HepG2 (cell line): ENCODE data around the gene BLVRB. TPM values are rescaled to one million over a fixed set of nuclear protein-coding genes. Genes with fewer than 3 reads are reported as not detected.

Source experiments
- BHLHE40 ChIP-seq: IDR thresholded peaks from 2 replicates; pipeline ENCODE4 v1.6.1; 2011; ENCODE audit warnings: low read length, improper control_type of control experiment
- HDAC6 ChIP-seq: fragments of 200-600 bp; sonication (generic); IDR thresholded peaks from 2 replicates; pipeline ENCODE4 v1.7.0; 2017; ENCODE audit warnings: mild to moderate bottlenecking, antibody characterized with exemption, low read length, low read depth
- IKZF4 ChIP-seq: sonication (generic); formaldehyde crosslinking; IDR thresholded peaks from 2 replicates; pipeline ENCODE4 v1.5.1; 2020; ENCODE audit warnings: borderline replicate concordance, mild to moderate bottlenecking, low read depth, missing genetic modification reagents; ENCODE audit errors: not compliant biosample characterization
- KLF13 ChIP-seq: sonication (generic); formaldehyde crosslinking; IDR thresholded peaks from 2 replicates; pipeline ENCODE4 v1.4.0; 2020; ENCODE audit warnings: mild to moderate bottlenecking, missing genetic modification reagents
- KLF6 ChIP-seq: IDR thresholded peaks from 2 replicates; pipeline ENCODE4 v1.8.0; 2016; ENCODE audit warnings: missing biosample characterization, missing genetic modification reagents
- LCORL ChIP-seq, 2 experiments: fragments of 450-650 bp in 1 of 2; sonication (generic) in 1 of 2; formaldehyde crosslinking in 1 of 2; IDR thresholded peaks; 2 replicates each; pipeline versions ENCODE4 v1.5.0 to v1.6.1; 2017 to 2020; ENCODE audit warnings: antibody characterized with exemption in 1 of 2, missing genetic modification reagents in 1 of 2
- MXD4 ChIP-seq: IDR thresholded peaks from 2 replicates; pipeline ENCODE4 v1.6.1; 2016; ENCODE audit warnings: mild to moderate bottlenecking, missing biosample characterization, missing genetic modification reagents
- PHF5A ChIP-seq: IDR thresholded peaks from one replicate; pipeline ENCODE4 v1.6.1; 2018; ENCODE audit warnings: low read depth, missing genetic modification reagents; ENCODE audit not compliant: unreplicated experiment
- POLR2AphosphoS2 ChIP-seq: IDR thresholded peaks from 2 replicates; pipeline ENCODE4 v1.6.1; 2011; ENCODE audit warnings: low read depth, low read length, improper control_type of control experiment
- RBM22 ChIP-seq: fragments of 200-400 bp; formaldehyde crosslinking; optimal IDR thresholded peaks from 2 replicates; pipeline ENCODE3; 2017; ENCODE audit warnings: mild to moderate bottlenecking, low read length, moderate library complexity
- TAF1 ChIP-seq: sonication (generic); formaldehyde crosslinking; IDR thresholded peaks from 2 replicates; pipeline ENCODE4 v1.4.0; 2020; ENCODE audit warnings: missing genetic modification reagents
- ZNF333 ChIP-seq: sonication (generic); formaldehyde crosslinking; IDR thresholded peaks from 2 replicates; pipeline ENCODE4 v1.4.0; 2020; ENCODE audit warnings: mild to moderate bottlenecking, missing genetic modification reagents, borderline replicate concordance
- ZNF577 ChIP-seq: sonication (generic); formaldehyde crosslinking; IDR thresholded peaks from 2 replicates; pipeline ENCODE4 v1.4.0; 2020; ENCODE audit warnings: mild to moderate bottlenecking, low read depth, missing genetic modification reagents, borderline replicate concordance
- ZNF598 ChIP-seq: sonication (generic); formaldehyde crosslinking; IDR thresholded peaks from 2 replicates; pipeline ENCODE4 v1.5.1; 2020; ENCODE audit warnings: mild to moderate bottlenecking, missing genetic modification reagents, borderline replicate concordance
- polyA plus RNA-seq, 8 experiments: library from polyadenylated mRNA; depleted of rRNA in 3 of 8; stranded (reverse) in 7 of 8; unstranded in 1 of 8; fragments of >200 nt; fragmentation: Illumina TruSeq in 4 of 8; extraction: Trizol in 4 of 8; gene quantifications; 2 replicates each; pipeline versions ENCODE4 v1.2.1 to v1.2.3, GENCODE V29; 2011 to 2016; ENCODE audit warnings: low read depth in 4 of 8, missing spikeins in 1 of 8, mixed read lengths in 1 of 8; ENCODE audit not compliant: insufficient read depth in 1 of 8
- total RNA-seq, 5 experiments: library from RNA; depleted of rRNA; stranded (reverse); fragments of >200 nt; fragmentation: Illumina TruSeq; extraction: Trizol; gene quantifications; 2 replicates each; pipeline ENCODE4 v1.2.3, GENCODE V29; 2016; ENCODE audit warnings: low read depth in 1 of 5
- TF ChIP-seq, protein P1 (sequence below): sonication (generic); formaldehyde crosslinking; IDR thresholded peaks from 2 replicates; pipeline ENCODE4 v1.5.0; 2020; ENCODE audit warnings: mild to moderate bottlenecking, missing genetic modification reagents
- TF ChIP-seq, protein P2 (sequence below): sonication (generic); formaldehyde crosslinking; IDR thresholded peaks from 2 replicates; pipeline ENCODE4 v1.4.0; 2020; ENCODE audit warnings: missing genetic modification reagents
- TF ChIP-seq, protein P3 (sequence below): IDR thresholded peaks from 2 replicates; pipeline ENCODE4 v1.6.1; 2016; ENCODE audit warnings: low read depth, borderline replicate concordance
- TF ChIP-seq, protein P4 (sequence below): sonication (generic); formaldehyde crosslinking; IDR thresholded peaks from 2 replicates; pipeline ENCODE4 v1.8.0; 2022; ENCODE audit warnings: missing genetic modification reagents, mild to moderate bottlenecking, borderline replicate concordance
- TF ChIP-seq, protein P5 (sequence below): sonication (generic); formaldehyde crosslinking; IDR thresholded peaks from 2 replicates; pipeline ENCODE4 v1.4.0; 2020; ENCODE audit warnings: missing genetic modification reagents, mild to moderate bottlenecking, borderline replicate concordance

The BLVRB gene
- total and polyA plus RNA-seq, 2 of the 13 experiments (the other 11 are each of a cell fraction or from before 2014, with no cell fraction given) = 25.9 to 51.4 TPM

DNA sequence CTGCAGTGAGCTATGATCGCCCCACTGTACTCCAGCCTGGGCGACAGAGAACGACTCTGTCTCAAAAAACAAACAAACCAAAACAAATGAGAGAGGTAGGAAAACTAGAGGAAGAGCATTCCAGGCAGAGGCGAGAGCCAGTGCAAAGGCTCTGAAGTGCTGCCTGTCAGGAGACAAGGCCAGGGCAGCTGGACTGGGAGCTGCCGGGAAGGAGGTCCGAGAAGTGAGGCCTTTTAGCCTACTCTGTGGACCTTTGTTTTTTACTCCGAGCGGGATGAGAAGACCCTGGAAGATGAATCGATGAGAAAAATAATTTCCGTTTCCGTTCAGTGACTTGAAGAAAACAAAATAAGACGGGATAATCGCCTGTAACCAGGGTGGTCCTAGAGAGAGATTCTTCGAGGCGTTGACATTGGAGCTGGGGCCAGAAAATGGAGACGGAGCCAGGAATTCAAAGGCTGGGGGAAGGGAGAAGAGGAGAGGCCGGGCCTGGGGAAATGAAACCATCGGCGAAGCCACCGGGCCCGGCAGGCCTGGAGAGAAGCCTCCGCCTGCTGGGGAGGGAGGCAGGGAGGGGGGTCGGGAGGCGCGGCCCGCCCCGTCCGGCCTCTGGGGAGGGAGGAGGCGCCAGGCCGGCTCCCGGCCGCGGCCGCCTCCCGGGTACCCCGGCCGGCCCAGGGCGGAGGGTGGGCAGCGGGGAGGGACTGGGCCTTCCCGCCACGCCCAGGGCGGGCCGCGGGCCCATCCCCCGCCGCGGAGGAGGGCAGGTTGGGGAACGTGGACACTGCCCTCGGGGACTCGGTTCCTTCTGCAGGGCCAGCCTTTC lies 31.9 kb downstream of the BLVRB start (continued):
- TF ChIP-seq, protein P1, sequence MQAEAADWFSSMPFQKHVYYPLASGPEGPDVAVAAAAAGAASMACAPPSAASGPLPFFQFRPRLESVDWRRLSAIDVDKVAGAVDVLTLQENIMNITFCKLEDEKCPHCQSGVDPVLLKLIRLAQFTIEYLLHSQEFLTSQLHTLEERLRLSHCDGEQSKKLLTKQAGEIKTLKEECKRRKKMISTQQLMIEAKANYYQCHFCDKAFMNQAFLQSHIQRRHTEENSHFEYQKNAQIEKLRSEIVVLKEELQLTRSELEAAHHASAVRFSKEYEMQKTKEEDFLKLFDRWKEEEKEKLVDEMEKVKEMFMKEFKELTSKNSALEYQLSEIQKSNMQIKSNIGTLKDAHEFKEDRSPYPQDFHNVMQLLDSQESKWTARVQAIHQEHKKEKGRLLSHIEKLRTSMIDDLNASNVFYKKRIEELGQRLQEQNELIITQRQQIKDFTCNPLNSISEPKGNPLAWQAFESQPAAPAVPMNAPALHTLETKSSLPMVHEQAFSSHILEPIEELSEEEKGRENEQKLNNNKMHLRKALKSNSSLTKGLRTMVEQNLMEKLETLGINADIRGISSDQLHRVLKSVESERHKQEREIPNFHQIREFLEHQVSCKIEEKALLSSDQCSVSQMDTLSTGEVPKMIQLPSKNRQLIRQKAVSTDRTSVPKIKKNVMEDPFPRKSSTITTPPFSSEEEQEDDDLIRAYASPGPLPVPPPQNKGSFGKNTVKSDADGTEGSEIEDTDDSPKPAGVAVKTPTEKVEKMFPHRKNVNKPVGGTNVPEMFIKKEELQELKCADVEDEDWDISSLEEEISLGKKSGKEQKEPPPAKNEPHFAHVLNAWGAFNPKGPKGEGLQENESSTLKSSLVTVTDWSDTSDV (CRISPR knock-in tag) = no peak
- no peak for TF ChIP-seq IKZF4 (CRISPR knock-in tag)
- no peak for TF ChIP-seq LCORL (IDR thresholded peaks at IDR 0.05)
- no peak for TF ChIP-seq LCORL (CRISPR knock-in tag; IDR thresholded peaks at IDR 0.05)
- TF ChIP-seq, protein P2, sequence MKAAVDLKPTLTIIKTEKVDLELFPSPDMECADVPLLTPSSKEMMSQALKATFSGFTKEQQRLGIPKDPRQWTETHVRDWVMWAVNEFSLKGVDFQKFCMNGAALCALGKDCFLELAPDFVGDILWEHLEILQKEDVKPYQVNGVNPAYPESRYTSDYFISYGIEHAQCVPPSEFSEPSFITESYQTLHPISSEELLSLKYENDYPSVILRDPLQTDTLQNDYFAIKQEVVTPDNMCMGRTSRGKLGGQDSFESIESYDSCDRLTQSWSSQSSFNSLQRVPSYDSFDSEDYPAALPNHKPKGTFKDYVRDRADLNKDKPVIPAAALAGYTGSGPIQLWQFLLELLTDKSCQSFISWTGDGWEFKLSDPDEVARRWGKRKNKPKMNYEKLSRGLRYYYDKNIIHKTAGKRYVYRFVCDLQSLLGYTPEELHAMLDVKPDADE = no peak
- TF ChIP-seq MXD4 (CRISPR knock-in tag) = peak; percentile 21; the same call in 1 of the 2 replicates
- TF ChIP-seq HDAC6 = no peak
- TF ChIP-seq, protein P3, sequence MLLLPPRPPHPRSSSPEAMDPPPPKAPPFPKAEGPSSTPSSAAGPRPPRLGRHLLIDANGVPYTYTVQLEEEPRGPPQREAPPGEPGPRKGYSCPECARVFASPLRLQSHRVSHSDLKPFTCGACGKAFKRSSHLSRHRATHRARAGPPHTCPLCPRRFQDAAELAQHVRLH (CRISPR knock-in tag) = peak; percentile 16; the same call in 1 of the 2 replicates
- TF ChIP-seq ZNF577 (CRISPR knock-in tag) = no peak
- TF ChIP-seq KLF6 (CRISPR knock-in tag) = no peak; the same call in 1 of the 2 replicates
- TF ChIP-seq, protein P4, sequence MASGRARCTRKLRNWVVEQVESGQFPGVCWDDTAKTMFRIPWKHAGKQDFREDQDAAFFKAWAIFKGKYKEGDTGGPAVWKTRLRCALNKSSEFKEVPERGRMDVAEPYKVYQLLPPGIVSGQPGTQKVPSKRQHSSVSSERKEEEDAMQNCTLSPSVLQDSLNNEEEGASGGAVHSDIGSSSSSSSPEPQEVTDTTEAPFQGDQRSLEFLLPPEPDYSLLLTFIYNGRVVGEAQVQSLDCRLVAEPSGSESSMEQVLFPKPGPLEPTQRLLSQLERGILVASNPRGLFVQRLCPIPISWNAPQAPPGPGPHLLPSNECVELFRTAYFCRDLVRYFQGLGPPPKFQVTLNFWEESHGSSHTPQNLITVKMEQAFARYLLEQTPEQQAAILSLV (CRISPR knock-in tag) = no peak
- TF ChIP-seq ZNF333 (CRISPR knock-in tag) = peak; percentile 36; the same call in 1 of the 2 replicates
- TF ChIP-seq RBM22 = no peak
- no peak for TF ChIP-seq POLR2AphosphoS2
- TF ChIP-seq KLF13 (CRISPR knock-in tag) = no peak
- TF ChIP-seq, protein P5, sequence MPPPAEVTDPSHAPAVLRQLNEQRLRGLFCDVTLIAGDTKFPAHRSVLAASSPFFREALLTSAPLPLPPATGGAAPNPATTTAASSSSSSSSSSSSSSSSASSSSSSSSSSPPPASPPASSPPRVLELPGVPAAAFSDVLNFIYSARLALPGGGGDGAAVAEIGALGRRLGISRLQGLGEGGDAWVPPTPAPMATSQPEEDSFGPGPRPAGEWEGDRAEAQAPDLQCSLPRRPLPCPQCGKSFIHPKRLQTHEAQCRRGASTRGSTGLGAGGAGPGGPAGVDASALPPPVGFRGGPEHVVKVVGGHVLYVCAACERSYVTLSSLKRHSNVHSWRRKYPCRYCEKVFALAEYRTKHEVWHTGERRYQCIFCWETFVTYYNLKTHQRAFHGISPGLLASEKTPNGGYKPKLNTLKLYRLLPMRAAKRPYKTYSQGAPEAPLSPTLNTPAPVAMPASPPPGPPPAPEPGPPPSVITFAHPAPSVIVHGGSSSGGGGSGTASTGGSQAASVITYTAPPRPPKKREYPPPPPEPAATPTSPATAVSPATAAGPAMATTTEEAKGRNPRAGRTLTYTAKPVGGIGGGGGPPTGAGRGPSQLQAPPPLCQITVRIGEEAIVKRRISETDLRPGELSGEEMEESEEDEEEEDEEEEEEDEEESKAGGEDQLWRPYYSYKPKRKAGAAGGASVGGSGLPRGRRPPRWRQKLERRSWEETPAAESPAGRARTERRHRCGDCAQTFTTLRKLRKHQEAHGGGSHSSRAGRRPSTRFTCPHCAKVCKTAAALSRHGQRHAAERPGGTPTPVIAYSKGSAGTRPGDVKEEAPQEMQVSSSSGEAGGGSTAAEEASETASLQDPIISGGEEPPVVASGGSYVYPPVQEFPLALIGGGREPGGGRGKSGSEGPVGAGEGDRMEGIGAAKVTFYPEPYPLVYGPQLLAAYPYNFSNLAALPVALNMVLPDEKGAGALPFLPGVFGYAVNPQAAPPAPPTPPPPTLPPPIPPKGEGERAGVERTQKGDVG (CRISPR knock-in tag) = no peak
- no peak for TF ChIP-seq BHLHE40
- no peak for TF ChIP-seq PHF5A (CRISPR knock-in tag)
- TF ChIP-seq ZNF598 (CRISPR knock-in tag) = no peak
- TF ChIP-seq TAF1 (CRISPR knock-in tag) = peak; percentile 62
